Stimulated activated CD4-positive, alpha-beta T cell treated with anti-CD3 and anti-CD28 coated beads, TNF-alpha, amount 100 ng/mL, for 24 hours (primary cell): Measurements from ENCODE around the gene CTSF.

ENCODE experiments used
- DNase-seq, 3 experiments: peaks; one replicate each; pipeline ENCODE4 v3.0.0-alpha.2; 2020; ENCODE audit warnings: low read depth in 3 of 3

CTSF gene

GRCh38 chr11:66532784-66533183, 35.6 kb downstream of the CTSF start:
- no peak for DNase-seq

- no peak for DNase-seq
Measured at GRCh38 chr11:66531841-66532240, 36.6 kb downstream of the CTSF start.

GRCh38 chr11:66530927-66531709, 37.3 kb downstream of the CTSF start:
- no peak for DNase-seq

- DNase-seq = no peak
Measured at GRCh38 chr11:66529655-66530054, 38.8 kb downstream of the CTSF start.

- DNase-seq = no peak
Measured at GRCh38 chr11:66529069-66529468, 39.3 kb downstream of the CTSF start.

GRCh38 chr11:66524304-66525040, 43.9 kb downstream of the CTSF start:
- DNase-seq = no peak

GRCh38 chr11:66523611-66524010, 44.8 kb downstream of the CTSF start:
- no peak for DNase-seq
